Measurements from ENCODE around the gene BMS1. TPM values are rescaled to one million over a fixed set of nuclear protein-coding genes. Genes with fewer than 3 reads are reported as not detected.

The BMS1 gene
- total and polyA plus RNA-seq, 2 of the 8 experiments (the other 6 are each of a cell fraction or from before 2014, with no cell fraction given): 3.7 to 34.6 TPM

DNA sequence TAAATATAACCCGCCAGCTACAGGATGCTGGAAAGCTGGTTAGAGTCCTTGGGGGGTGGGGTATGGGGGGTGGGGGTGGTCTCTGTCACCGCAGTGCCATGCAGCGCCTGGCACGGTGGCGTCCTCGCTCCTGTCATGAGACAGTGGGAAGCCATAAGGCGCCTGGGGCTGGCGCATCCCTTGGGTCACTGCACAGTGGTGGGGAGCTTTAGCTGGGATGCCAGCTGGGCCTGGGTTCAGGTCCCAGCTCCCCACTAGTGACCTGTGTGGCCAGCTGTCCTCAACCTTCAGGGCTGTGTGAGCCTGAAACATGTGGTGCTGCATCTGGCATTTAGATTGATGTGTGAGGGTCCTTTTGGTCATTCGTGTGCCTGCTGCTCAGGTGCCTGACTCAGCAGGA lies 93.9 kb downstream of the BMS1 start (continued):
- TF ChIP-seq, protein P1, sequence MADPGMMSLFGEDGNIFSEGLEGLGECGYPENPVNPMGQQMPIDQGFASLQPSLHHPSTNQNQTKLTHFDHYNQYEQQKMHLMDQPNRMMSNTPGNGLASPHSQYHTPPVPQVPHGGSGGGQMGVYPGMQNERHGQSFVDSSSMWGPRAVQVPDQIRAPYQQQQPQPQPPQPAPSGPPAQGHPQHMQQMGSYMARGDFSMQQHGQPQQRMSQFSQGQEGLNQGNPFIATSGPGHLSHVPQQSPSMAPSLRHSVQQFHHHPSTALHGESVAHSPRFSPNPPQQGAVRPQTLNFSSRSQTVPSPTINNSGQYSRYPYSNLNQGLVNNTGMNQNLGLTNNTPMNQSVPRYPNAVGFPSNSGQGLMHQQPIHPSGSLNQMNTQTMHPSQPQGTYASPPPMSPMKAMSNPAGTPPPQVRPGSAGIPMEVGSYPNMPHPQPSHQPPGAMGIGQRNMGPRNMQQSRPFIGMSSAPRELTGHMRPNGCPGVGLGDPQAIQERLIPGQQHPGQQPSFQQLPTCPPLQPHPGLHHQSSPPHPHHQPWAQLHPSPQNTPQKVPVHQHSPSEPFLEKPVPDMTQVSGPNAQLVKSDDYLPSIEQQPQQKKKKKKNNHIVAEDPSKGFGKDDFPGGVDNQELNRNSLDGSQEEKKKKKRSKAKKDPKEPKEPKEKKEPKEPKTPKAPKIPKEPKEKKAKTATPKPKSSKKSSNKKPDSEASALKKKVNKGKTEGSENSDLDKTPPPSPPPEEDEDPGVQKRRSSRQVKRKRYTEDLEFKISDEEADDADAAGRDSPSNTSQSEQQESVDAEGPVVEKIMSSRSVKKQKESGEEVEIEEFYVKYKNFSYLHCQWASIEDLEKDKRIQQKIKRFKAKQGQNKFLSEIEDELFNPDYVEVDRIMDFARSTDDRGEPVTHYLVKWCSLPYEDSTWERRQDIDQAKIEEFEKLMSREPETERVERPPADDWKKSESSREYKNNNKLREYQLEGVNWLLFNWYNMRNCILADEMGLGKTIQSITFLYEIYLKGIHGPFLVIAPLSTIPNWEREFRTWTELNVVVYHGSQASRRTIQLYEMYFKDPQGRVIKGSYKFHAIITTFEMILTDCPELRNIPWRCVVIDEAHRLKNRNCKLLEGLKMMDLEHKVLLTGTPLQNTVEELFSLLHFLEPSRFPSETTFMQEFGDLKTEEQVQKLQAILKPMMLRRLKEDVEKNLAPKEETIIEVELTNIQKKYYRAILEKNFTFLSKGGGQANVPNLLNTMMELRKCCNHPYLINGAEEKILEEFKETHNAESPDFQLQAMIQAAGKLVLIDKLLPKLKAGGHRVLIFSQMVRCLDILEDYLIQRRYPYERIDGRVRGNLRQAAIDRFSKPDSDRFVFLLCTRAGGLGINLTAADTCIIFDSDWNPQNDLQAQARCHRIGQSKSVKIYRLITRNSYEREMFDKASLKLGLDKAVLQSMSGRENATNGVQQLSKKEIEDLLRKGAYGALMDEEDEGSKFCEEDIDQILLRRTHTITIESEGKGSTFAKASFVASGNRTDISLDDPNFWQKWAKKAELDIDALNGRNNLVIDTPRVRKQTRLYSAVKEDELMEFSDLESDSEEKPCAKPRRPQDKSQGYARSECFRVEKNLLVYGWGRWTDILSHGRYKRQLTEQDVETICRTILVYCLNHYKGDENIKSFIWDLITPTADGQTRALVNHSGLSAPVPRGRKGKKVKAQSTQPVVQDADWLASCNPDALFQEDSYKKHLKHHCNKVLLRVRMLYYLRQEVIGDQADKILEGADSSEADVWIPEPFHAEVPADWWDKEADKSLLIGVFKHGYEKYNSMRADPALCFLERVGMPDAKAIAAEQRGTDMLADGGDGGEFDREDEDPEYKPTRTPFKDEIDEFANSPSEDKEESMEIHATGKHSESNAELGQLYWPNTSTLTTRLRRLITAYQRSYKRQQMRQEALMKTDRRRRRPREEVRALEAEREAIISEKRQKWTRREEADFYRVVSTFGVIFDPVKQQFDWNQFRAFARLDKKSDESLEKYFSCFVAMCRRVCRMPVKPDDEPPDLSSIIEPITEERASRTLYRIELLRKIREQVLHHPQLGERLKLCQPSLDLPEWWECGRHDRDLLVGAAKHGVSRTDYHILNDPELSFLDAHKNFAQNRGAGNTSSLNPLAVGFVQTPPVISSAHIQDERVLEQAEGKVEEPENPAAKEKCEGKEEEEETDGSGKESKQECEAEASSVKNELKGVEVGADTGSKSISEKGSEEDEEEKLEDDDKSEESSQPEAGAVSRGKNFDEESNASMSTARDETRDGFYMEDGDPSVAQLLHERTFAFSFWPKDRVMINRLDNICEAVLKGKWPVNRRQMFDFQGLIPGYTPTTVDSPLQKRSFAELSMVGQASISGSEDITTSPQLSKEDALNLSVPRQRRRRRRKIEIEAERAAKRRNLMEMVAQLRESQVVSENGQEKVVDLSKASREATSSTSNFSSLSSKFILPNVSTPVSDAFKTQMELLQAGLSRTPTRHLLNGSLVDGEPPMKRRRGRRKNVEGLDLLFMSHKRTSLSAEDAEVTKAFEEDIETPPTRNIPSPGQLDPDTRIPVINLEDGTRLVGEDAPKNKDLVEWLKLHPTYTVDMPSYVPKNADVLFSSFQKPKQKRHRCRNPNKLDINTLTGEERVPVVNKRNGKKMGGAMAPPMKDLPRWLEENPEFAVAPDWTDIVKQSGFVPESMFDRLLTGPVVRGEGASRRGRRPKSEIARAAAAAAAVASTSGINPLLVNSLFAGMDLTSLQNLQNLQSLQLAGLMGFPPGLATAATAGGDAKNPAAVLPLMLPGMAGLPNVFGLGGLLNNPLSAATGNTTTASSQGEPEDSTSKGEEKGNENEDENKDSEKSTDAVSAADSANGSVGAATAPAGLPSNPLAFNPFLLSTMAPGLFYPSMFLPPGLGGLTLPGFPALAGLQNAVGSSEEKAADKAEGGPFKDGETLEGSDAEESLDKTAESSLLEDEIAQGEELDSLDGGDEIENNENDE (IDR thresholded peaks at IDR 0.05; ENCODE audit: insufficient replicate concordance, low read length): no peak
- TF ChIP-seq E2F6 (IDR thresholded peaks at IDR 0.05) (no peak), ASH2L (IDR thresholded peaks at IDR 0.05; ENCODE audit: low read length) (no peak), ZNF274 (IDR thresholded peaks at IDR 0.05; ENCODE audit: borderline replicate concordance, extremely low read depth, low read length) (no peak), GTF2F1 (IDR thresholded peaks at IDR 0.05; ENCODE audit: borderline replicate concordance, low read depth, low read length) (no peak), RXRA (IDR thresholded peaks at IDR 0.05; ENCODE audit: insufficient read depth, low read depth, low read length) (no peak), POU5F1 (IDR thresholded peaks at IDR 0.05; ENCODE audit: low read depth, low read length) (no peak), BACH1 (IDR thresholded peaks at IDR 0.05; ENCODE audit: low read length) (no peak), JUN (IDR thresholded peaks at IDR 0.05; ENCODE audit: low read depth, low read length) (no peak), SP4 (IDR thresholded peaks at IDR 0.05; ENCODE audit: low read length) (no peak), SP2 (IDR thresholded peaks at IDR 0.05; ENCODE audit: low read length) (no peak)
- TF ChIP-seq, protein P2, sequence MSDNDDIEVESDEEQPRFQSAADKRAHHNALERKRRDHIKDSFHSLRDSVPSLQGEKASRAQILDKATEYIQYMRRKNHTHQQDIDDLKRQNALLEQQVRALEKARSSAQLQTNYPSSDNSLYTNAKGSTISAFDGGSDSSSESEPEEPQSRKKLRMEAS (IDR thresholded peaks at IDR 0.05): no peak
